Nephron (organoid): ENCODE data around the gene EPS15.

Experiments
- H3K27ac Mint-ChIP-seq, 3 experiments: 2 replicates each; pipeline ENCODE4 v1.8.0; 2020; ENCODE audit warnings: mixed read lengths in 3 of 3, mild to moderate bottlenecking in 2 of 3, moderate library complexity in 1 of 3
- H3K27me3 Mint-ChIP-seq: 2 replicates; pipeline ENCODE4 v1.8.0; 2021; ENCODE audit warnings: low read depth, mild to moderate bottlenecking, moderate library complexity, mixed read lengths
- H3K36me3 Mint-ChIP-seq: 2 replicates; pipeline ENCODE4 v1.8.0; 2020; ENCODE audit warnings: low read depth, mixed read lengths
- H3K4me1 Mint-ChIP-seq: 2 replicates; pipeline ENCODE4 v1.8.0; 2020; ENCODE audit warnings: mixed read lengths
- H3K4me3 Mint-ChIP-seq, 3 experiments: 2 replicates each; pipeline ENCODE4 v1.8.0; 2020; ENCODE audit warnings: mild to moderate bottlenecking in 3 of 3, mixed read lengths in 3 of 3, moderate library complexity in 2 of 3
- H3K9me3 Mint-ChIP-seq: 2 replicates; pipeline ENCODE4 v1.8.0; 2020; ENCODE audit warnings: mixed read lengths
- TF ChIP-seq, protein P1 (sequence below), 3 experiments: fragments of 200-600 bp; sonication (generic); IDR thresholded peaks; one replicate each; pipeline ENCODE4 v1.5.0; 2021; ENCODE audit warnings: antibody characterized with exemption in 3 of 3; ENCODE audit not compliant: unreplicated experiment in 3 of 3

Gene EPS15

GRCh38 chr1:51305371-51305823 is 213.7 kb downstream of the EPS15 start:
- Mint-ChIP-seq H3K9me3 (no peaks in the 10 kb centered on the region), H3K27me3 (peaks cover 11% of the 10 kb centered on the region), H3K27ac (peak overlapping the region; percentile 69 to 76 (median 70)), H3K4me3 (no peak overlapping the region), H3K4me1 (peaks cover 5% of the 10 kb centered on the region), H3K36me3 (no peaks in the 10 kb centered on the region)
- TF ChIP-seq, protein P1, sequence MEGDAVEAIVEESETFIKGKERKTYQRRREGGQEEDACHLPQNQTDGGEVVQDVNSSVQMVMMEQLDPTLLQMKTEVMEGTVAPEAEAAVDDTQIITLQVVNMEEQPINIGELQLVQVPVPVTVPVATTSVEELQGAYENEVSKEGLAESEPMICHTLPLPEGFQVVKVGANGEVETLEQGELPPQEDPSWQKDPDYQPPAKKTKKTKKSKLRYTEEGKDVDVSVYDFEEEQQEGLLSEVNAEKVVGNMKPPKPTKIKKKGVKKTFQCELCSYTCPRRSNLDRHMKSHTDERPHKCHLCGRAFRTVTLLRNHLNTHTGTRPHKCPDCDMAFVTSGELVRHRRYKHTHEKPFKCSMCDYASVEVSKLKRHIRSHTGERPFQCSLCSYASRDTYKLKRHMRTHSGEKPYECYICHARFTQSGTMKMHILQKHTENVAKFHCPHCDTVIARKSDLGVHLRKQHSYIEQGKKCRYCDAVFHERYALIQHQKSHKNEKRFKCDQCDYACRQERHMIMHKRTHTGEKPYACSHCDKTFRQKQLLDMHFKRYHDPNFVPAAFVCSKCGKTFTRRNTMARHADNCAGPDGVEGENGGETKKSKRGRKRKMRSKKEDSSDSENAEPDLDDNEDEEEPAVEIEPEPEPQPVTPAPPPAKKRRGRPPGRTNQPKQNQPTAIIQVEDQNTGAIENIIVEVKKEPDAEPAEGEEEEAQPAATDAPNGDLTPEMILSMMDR (IDR thresholded peaks at IDR 0.05; ENCODE audit: unreplicated experiment in 3 of 3): no peak

GRCh38 chr1:51304360-51304759 is 214.7 kb downstream of the EPS15 start:
- Mint-ChIP-seq H3K9me3 (no peaks in the 10 kb centered on the region), H3K27me3 (peaks cover 11% of the 10 kb centered on the region), H3K4me3 (no peak overlapping the region), H3K27ac (peak overlapping the region in 2 of 3 experiments; percentile 32 to 77), H3K36me3 (no peaks in the 10 kb centered on the region), H3K4me1 (peaks cover 5% of the 10 kb centered on the region)
- TF ChIP-seq, protein P1 (IDR thresholded peaks at IDR 0.05; ENCODE audit: unreplicated experiment in 3 of 3): no peak
